ENCODE data around the gene RNU7-1. TPM values are rescaled to one million over a fixed set of nuclear protein-coding genes. Genes with fewer than 3 reads are reported as not detected.

RNU7-1 gene
- total RNA-seq, 1 experiment from 2014 or later: not detected

DNA sequence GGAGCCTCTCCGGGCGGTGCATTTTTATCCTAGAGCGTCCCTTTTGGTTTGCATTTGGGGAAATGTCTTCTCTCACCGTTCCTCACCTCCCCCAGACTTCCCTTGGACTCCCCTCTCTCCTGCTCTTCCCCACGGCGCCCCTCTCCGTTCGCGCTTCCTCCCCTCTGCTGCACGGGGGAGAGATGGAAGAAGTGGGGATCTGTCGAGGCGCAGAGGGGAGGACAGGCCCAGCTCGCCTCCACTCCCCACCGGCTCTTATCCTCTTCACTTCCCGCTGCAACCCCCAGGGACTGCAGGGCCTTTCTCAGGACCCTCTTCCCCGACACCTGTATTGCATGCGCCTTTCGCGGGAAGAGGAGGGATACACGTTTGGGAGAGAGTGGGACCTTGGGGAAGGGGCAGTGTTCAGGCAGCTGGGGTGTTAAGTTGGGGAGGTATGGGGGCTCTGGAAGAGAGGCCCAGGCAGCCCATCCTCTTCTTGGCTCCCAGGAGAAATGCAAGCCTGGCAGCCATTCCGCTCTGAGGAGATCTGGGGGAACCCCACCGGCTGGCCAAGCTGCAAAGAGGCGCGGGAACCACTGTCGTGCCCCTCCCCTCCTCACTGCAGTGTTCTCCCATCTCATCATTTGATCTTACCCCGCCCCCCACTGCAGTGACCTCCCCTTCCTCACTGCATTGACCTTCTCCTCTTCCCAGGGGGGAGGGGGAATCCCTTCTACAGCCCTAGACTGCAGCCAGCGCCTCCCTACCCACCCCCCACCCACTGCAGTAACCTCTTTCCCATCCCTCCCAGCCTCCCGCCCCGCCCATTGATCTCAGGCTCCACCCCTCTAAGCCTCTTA is 28.4 kb upstream of the RNU7-1 start:
- Mint-ChIP-seq H3K9me3 (no peaks in the 10 kb centered on the region), H3K27me3 (ENCODE audit: low read depth) (peaks cover 12% of the 10 kb centered on the region), H3K4me1 (peaks cover 39% of the 10 kb centered on the region), H3K27ac (peak overlapping the region; percentile 64), H3K36me3 (peaks cover 32% of the 10 kb centered on the region), H3K4me3 (peak overlapping the region; percentile 97)
- CTCF ChIA-PET: interaction anchor here (0.7 to 9.1 kb wide), 7 partner anchors 11 to 46 kb away, joined by 3 to 45 read pairs (median 7); partner anchors contain the start of gene SPSB2
- ATAC-seq (peak; percentile 41), DNase-seq (ENCODE audit: low spot score) (peak; percentile 74)
- POLR2A ChIA-PET: interaction anchor here (0.5 to 2.0 kb wide), 6 partner anchors 11 to 47 kb away, joined by 4 to 16 read pairs (median 5); partner anchors contain the start of genes C12orf57, RNU7-1, SPSB2 and TPI1
- TF ChIP-seq, protein P1, sequence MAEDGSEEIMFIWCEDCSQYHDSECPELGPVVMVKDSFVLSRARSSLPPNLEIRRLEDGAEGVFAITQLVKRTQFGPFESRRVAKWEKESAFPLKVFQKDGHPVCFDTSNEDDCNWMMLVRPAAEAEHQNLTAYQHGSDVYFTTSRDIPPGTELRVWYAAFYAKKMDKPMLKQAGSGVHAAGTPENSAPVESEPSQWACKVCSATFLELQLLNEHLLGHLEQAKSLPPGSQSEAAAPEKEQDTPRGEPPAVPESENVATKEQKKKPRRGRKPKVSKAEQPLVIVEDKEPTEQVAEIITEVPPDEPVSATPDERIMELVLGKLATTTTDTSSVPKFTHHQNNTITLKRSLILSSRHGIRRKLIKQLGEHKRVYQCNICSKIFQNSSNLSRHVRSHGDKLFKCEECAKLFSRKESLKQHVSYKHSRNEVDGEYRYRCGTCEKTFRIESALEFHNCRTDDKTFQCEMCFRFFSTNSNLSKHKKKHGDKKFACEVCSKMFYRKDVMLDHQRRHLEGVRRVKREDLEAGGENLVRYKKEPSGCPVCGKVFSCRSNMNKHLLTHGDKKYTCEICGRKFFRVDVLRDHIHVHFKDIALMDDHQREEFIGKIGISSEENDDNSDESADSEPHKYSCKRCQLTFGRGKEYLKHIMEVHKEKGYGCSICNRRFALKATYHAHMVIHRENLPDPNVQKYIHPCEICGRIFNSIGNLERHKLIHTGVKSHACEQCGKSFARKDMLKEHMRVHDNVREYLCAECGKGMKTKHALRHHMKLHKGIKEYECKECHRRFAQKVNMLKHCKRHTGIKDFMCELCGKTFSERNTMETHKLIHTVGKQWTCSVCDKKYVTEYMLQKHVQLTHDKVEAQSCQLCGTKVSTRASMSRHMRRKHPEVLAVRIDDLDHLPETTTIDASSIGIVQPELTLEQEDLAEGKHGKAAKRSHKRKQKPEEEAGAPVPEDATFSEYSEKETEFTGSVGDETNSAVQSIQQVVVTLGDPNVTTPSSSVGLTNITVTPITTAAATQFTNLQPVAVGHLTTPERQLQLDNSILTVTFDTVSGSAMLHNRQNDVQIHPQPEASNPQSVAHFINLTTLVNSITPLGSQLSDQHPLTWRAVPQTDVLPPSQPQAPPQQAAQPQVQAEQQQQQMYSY (CRISPR knock-in tag; IDR thresholded peaks at IDR 0.05): peak; percentile 61
- TF ChIP-seq PRRX2 (CRISPR knock-in tag; IDR thresholded peaks at IDR 0.05): no peak
- TF ChIP-seq, protein P2, sequence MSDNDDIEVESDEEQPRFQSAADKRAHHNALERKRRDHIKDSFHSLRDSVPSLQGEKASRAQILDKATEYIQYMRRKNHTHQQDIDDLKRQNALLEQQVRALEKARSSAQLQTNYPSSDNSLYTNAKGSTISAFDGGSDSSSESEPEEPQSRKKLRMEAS (CRISPR knock-in tag; IDR thresholded peaks at IDR 0.05): 0 out of 2 replicates have a peak, but pooled peaks have one; percentile 51
- TF ChIP-seq, protein P3, sequence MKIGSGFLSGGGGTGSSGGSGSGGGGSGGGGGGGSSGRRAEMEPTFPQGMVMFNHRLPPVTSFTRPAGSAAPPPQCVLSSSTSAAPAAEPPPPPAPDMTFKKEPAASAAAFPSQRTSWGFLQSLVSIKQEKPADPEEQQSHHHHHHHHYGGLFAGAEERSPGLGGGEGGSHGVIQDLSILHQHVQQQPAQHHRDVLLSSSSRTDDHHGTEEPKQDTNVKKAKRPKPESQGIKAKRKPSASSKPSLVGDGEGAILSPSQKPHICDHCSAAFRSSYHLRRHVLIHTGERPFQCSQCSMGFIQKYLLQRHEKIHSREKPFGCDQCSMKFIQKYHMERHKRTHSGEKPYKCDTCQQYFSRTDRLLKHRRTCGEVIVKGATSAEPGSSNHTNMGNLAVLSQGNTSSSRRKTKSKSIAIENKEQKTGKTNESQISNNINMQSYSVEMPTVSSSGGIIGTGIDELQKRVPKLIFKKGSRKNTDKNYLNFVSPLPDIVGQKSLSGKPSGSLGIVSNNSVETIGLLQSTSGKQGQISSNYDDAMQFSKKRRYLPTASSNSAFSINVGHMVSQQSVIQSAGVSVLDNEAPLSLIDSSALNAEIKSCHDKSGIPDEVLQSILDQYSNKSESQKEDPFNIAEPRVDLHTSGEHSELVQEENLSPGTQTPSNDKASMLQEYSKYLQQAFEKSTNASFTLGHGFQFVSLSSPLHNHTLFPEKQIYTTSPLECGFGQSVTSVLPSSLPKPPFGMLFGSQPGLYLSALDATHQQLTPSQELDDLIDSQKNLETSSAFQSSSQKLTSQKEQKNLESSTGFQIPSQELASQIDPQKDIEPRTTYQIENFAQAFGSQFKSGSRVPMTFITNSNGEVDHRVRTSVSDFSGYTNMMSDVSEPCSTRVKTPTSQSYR (CRISPR knock-in tag; IDR thresholded peaks at IDR 0.05): peak; percentile 79
- TF ChIP-seq, protein P4, sequence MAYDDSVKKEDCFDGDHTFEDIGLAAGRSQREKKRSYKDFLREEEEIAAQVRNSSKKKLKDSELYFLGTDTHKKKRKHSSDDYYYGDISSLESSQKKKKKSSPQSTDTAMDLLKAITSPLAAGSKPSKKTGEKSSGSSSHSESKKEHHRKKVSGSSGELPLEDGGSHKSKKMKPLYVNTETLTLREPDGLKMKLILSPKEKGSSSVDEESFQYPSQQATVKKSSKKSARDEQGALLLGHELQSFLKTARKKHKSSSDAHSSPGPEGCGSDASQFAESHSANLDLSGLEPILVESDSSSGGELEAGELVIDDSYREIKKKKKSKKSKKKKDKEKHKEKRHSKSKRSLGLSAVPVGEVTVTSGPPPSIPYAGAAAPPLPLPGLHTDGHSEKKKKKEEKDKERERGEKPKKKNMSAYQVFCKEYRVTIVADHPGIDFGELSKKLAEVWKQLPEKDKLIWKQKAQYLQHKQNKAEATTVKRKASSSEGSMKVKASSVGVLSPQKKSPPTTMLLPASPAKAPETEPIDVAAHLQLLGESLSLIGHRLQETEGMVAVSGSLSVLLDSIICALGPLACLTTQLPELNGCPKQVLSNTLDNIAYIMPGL (CRISPR knock-in tag; IDR thresholded peaks at IDR 0.05): 0 out of 2 replicates have a peak, but pooled peaks have one; percentile 48

DNA sequence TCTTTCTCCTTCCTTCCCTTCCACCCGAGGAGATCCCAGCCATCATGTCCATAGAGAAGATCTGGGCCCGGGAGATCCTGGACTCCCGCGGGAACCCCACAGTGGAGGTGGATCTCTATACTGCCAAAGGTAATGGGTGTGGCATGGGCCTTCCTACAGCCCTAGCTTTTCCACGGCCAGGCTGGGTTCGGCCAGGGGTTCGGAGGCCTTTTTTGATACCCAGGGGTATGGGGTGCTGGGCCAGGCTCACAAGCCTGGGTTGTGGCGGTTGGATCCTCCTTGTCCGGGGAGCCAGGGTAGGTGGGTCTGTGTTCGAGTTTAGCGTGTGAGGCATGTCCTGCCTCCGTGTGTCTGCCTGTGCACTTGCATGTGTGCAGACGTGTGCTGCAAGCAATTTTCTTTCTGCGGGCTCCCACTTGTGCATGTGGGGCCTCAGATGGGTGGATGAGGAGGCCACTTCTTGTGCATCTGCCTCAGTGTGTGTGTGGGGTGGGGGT is 27.8 kb upstream of the RNU7-1 start:
- Mint-ChIP-seq H3K4me1 (peaks cover 39% of the 10 kb centered on the region), H3K4me3 (peak overlapping the region; percentile 97), H3K36me3 (peaks cover 32% of the 10 kb centered on the region), H3K27me3 (ENCODE audit: low read depth) (peaks cover 12% of the 10 kb centered on the region), H3K9me3 (no peaks in the 10 kb centered on the region), H3K27ac (no peak overlapping the region)
- DNase-seq (ENCODE audit: low spot score): no peak
- ChIA-PET CTCF (interaction anchor here (1.0 to 9.1 kb wide), 5 partner anchors 10 to 47 kb away, joined by 3 to 45 read pairs (median 13); partner anchors contain the start of gene SPSB2), POLR2A (interaction anchor here (0.6 to 2.0 kb wide), 4 partner anchors 10 to 46 kb away, joined by 4 to 16 read pairs (median 5); partner anchors contain the start of gene SPSB2)
- ATAC-seq: no peak
- no peak for TF ChIP-seq TEAD1 (CRISPR knock-in tag; IDR thresholded peaks at IDR 0.05)
- TF ChIP-seq, protein P2 (CRISPR knock-in tag; IDR thresholded peaks at IDR 0.05): no peak
- TF ChIP-seq, protein P5, sequence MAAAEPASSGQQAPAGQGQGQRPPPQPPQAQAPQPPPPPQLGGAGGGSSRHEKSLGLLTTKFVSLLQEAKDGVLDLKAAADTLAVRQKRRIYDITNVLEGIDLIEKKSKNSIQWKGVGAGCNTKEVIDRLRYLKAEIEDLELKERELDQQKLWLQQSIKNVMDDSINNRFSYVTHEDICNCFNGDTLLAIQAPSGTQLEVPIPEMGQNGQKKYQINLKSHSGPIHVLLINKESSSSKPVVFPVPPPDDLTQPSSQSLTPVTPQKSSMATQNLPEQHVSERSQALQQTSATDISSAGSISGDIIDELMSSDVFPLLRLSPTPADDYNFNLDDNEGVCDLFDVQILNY (CRISPR knock-in tag; IDR thresholded peaks at IDR 0.05): no peak
- TF ChIP-seq MYBL2 (CRISPR knock-in tag; IDR thresholded peaks at IDR 0.05): no peak
- TF ChIP-seq NFE2L1 (CRISPR knock-in tag; IDR thresholded peaks at IDR 0.05): no peak
- TF ChIP-seq, protein P6, sequence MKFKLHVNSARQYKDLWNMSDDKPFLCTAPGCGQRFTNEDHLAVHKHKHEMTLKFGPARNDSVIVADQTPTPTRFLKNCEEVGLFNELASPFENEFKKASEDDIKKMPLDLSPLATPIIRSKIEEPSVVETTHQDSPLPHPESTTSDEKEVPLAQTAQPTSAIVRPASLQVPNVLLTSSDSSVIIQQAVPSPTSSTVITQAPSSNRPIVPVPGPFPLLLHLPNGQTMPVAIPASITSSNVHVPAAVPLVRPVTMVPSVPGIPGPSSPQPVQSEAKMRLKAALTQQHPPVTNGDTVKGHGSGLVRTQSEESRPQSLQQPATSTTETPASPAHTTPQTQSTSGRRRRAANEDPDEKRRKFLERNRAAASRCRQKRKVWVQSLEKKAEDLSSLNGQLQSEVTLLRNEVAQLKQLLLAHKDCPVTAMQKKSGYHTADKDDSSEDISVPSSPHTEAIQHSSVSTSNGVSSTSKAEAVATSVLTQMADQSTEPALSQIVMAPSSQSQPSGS (CRISPR knock-in tag; IDR thresholded peaks at IDR 0.05; ENCODE audit: borderline replicate concordance, low read depth): no peak
- TF ChIP-seq OVOL2 (CRISPR knock-in tag; IDR thresholded peaks at IDR 0.05; ENCODE audit: borderline replicate concordance): no peak
- no peak for TF ChIP-seq GRHL2 (CRISPR knock-in tag; IDR thresholded peaks at IDR 0.05; ENCODE audit: insufficient replicate concordance, severe bottlenecking)
- TF ChIP-seq, protein P7, sequence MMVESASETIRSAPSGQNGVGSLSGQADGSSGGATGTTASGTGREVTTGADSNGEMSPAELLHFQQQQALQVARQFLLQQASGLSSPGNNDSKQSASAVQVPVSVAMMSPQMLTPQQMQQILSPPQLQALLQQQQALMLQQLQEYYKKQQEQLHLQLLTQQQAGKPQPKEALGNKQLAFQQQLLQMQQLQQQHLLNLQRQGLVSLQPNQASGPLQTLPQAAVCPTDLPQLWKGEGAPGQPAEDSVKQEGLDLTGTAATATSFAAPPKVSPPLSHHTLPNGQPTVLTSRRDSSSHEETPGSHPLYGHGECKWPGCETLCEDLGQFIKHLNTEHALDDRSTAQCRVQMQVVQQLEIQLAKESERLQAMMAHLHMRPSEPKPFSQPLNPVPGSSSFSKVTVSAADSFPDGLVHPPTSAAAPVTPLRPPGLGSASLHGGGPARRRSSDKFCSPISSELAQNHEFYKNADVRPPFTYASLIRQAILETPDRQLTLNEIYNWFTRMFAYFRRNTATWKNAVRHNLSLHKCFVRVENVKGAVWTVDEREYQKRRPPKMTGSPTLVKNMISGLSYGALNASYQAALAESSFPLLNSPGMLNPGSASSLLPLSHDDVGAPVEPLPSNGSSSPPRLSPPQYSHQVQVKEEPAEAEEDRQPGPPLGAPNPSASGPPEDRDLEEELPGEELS (CRISPR knock-in tag; IDR thresholded peaks at IDR 0.05): no peak
- TF ChIP-seq, protein P8, sequence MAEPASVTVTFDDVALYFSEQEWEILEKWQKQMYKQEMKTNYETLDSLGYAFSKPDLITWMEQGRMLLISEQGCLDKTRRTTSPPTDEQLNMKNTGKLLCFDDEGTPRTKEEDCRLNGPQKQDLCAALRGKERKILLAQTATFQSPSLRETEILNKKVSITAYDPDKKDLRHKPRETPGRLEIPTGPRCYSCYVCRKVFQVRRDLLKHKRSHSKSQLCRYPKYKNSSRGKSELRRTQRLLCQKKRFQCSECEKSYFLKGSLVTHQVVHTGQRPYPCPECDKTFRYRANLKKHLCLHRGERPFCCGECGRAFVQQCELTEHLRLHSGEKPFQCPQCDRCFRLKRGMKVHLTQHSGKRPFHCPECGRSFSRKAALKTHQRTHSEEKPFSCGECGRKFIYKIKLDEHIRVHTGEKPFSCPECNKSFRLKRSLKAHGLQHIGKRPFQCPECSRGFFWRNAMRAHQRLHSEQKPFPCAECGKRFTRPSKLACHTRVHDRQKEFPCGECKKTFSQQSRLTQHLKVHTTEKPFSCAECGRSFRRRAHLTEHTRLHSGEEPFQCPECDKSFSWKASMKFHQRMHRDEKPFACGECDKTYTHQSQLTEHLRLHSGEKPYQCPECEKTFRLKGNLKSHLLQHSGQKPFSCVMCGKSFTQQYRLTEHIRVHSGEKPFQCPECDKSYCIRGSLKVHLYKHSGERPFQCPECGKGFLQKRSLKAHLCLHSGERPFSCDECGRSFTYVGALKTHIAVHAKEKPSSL (CRISPR knock-in tag; conservative IDR thresholded peaks at IDR 0.05): no peak
- no peak for TF ChIP-seq ELF4 (CRISPR knock-in tag; IDR thresholded peaks at IDR 0.05; ENCODE audit: low read depth)

Data from WTC11 (cell line).